K562 (cell line): ENCODE data around the gene RPL3. TPM values are rescaled to one million over a fixed set of nuclear protein-coding genes. Genes with fewer than 3 reads are reported as not detected.

Source experiments
- ATAC-seq: fragments of 200-7000 bp; cut with Tn5 transposase; 3 replicates; pipeline ENCODE4 v1.9.1; 2020; ENCODE audit warnings: moderate library complexity
- BruUV-seq: library from RNA; stranded (reverse); fragments of 400-500 nt; replicated peaks from 2 replicates; lab custom pipeline; 2021; lab: Mats Ljungman, UMichigan
- CTCF ChIA-PET: fragments of 300-600 bp; formaldehyde crosslinking; extraction: SDS; loops from one replicate; lab custom pipeline; 2021; ENCODE audit warnings: low intra/inter-chr PET ratio; lab: Yijun Ruan, JAX
- POLR2A ChIA-PET: fragments of 300-600, 350-650 bp; sonication (Branson Sonifier 250); formaldehyde crosslinking; extraction: SDS; loops from one replicate; lab custom pipeline; 2021; ENCODE audit warnings: antibody characterized with exemption, inconsistent platforms; lab: Yijun Ruan, JAX
- DNase-seq, 4 experiments: peaks; one replicate each; pipeline versions ENCODE4 v3.0.0 to v3.0.0-alpha.2; 2011 to 2018; ENCODE audit warnings: low spot score in 3 of 4, mixed read lengths in 3 of 4; ENCODE audit errors: extremely low read depth in 1 of 4
- FAIRE-seq: peaks from 2 replicates; lab custom pipeline; 2011; peaks lifted over from hg19 to GRCh38; lab: Jason Lieb, UNC
- H2AFZ ChIP-seq: 2 replicates; pipeline ENCODE4 v1.6.0; 2011; ENCODE audit warnings: low read depth, low read length, control low read depth, inconsistent platforms
- H3K27ac ChIP-seq: fragments of 200-600 bp; 3 replicates; pipeline ENCODE4 v1.8.0; 2011; ENCODE audit warnings: low read depth, mild to moderate bottlenecking, control low read depth, inconsistent platforms, low read length, moderate library complexity, mixed read lengths; ENCODE audit errors: extremely low read depth
- H3K27me3 ChIP-seq, 2 experiments: fragments of 300-600 bp in 1 of 2; 2 replicates in 1 of 2; 3 replicates in 1 of 2; pipeline versions ENCODE4 v1.6.0 to v1.8.0; 2011; ENCODE audit warnings: inconsistent platforms in 2 of 2, low read length in 2 of 2, mild to moderate bottlenecking in 1 of 2, mixed read lengths in 1 of 2, moderate library complexity in 1 of 2; ENCODE audit not compliant: control insufficient read depth in 2 of 2, insufficient read depth in 2 of 2
- H3K36me3 ChIP-seq: fragments of 300-600 bp; 3 replicates; pipeline ENCODE4 v1.8.0; 2011; ENCODE audit warnings: mild to moderate bottlenecking, low read length, inconsistent platforms; ENCODE audit not compliant: control insufficient read depth, insufficient read depth
- H3K4me1 ChIP-seq, 2 experiments: fragments of 200-600 bp in 1 of 2; replicated peaks in 1 of 2; 2 replicates in 1 of 2; 3 replicates in 1 of 2; pipeline versions ENCODE4 v1.5.1 to v1.8.0; 2011; ENCODE audit warnings: inconsistent platforms in 2 of 2, low read length in 2 of 2, mild to moderate bottlenecking in 1 of 2, mixed read lengths in 1 of 2, moderate library complexity in 1 of 2; ENCODE audit not compliant: control insufficient read depth in 2 of 2, insufficient read depth in 2 of 2
- H3K4me2 ChIP-seq: 2 replicates; pipeline ENCODE4 v1.6.1; 2011; ENCODE audit warnings: low read length, control low read depth, inconsistent platforms, mixed read lengths; ENCODE audit not compliant: insufficient read depth
- H3K4me3 ChIP-seq: fragments of 200-600 bp; sonication (generic), shearing (Covaris generic); 2 replicates; pipeline ENCODE4 v1.5.1; 2016; ENCODE audit warnings: control low read depth, inconsistent platforms
- H3K79me2 ChIP-seq: fragments of 200-600 bp; 3 replicates; pipeline ENCODE4 v1.8.0; 2011; ENCODE audit warnings: low read length, inconsistent platforms; ENCODE audit not compliant: control insufficient read depth, insufficient read depth
- H3K9ac ChIP-seq, 2 experiments: 2 replicates each; pipeline versions ENCODE4 v1.6.0 to v1.6.1; 2011; ENCODE audit warnings: low read depth in 2 of 2, low read length in 2 of 2, control low read depth in 1 of 2, inconsistent platforms in 1 of 2, mild to moderate bottlenecking in 1 of 2, mixed read lengths in 1 of 2; ENCODE audit not compliant: insufficient read depth in 1 of 2
- H3K9me1 ChIP-seq: one replicate; pipeline ENCODE4 v1.6.0; 2011; ENCODE audit warnings: inconsistent platforms, mild to moderate bottlenecking, low read length, moderate library complexity; ENCODE audit not compliant: control insufficient read depth, insufficient read depth
- H3K9me3 ChIP-seq: replicated peaks from 2 replicates; pipeline ENCODE4 v1.5.1; 2011; ENCODE audit warnings: low read depth, low read length, inconsistent platforms; ENCODE audit not compliant: control insufficient read depth, insufficient read depth
- H4K20me1 ChIP-seq: replicated peaks from 2 replicates; pipeline ENCODE4 v1.6.1; 2011; ENCODE audit warnings: low read length, inconsistent platforms, mixed read lengths; ENCODE audit not compliant: control insufficient read depth, insufficient read depth
- BCOR ChIP-seq: fragments of 450-650 bp; IDR thresholded peaks from 2 replicates; pipeline ENCODE4 v1.6.1; 2016
- CBX1 ChIP-seq: sonication (generic); IDR thresholded peaks from 2 replicates; pipeline ENCODE4 v1.6.1; 2016; ENCODE audit warnings: antibody characterized with exemption, low read depth, mild to moderate bottlenecking
- CEBPG ChIP-seq, 3 experiments: fragments of 200-800 bp in 1 of 3; sonication (Bioruptor generic) in 1 of 3; sonication (generic) in 1 of 3; formaldehyde crosslinking in 1 of 3; IDR thresholded peaks in 2 of 3; conservative IDR thresholded peaks in 1 of 3; 2 replicates each; pipeline versions ENCODE4 v1.6.1 to v1.8.0; 2016 to 2022; ENCODE audit warnings: missing compliant biosample characterization in 2 of 3, missing genetic modification characterization in 2 of 3, mild to moderate bottlenecking in 1 of 3, missing genetic modification reagents in 1 of 3
- HDAC2 ChIP-seq: fragments of 450-650 bp; IDR thresholded peaks from 2 replicates; pipeline ENCODE4 v1.6.1; 2016; ENCODE audit warnings: mild to moderate bottlenecking
- JUNB ChIP-seq: fragments of 450-650 bp; formaldehyde crosslinking; conservative IDR thresholded peaks from 2 replicates; pipeline ENCODE4 v1.4.0; 2020; ENCODE audit warnings: mild to moderate bottlenecking
- MEF2A ChIP-seq: IDR thresholded peaks from 2 replicates; pipeline ENCODE4 v1.6.1; 2011; ENCODE audit warnings: low read depth, mild to moderate bottlenecking, low read length, moderate library complexity; ENCODE audit not compliant: control insufficient read depth
- MEF2D ChIP-seq: conservative IDR thresholded peaks from 2 replicates; pipeline ENCODE4 v1.6.1; 2016; ENCODE audit warnings: low read depth, missing genetic modification characterization, missing compliant biosample characterization
- SNRNP70 ChIP-seq: fragments of 200-400 bp; formaldehyde crosslinking; optimal IDR thresholded peaks from 2 replicates; pipeline ENCODE3; 2017; ENCODE audit warnings: low read depth, low read length
- TRIM24 ChIP-seq, 2 experiments: fragments of 450-650 bp; IDR thresholded peaks; 2 replicates each; pipeline ENCODE4 v1.6.1; 2016
- ZNF146 ChIP-seq: IDR thresholded peaks from one replicate; pipeline ENCODE4 v1.6.1; 2018; ENCODE audit warnings: missing compliant biosample characterization; ENCODE audit not compliant: unreplicated experiment
- ZNF696 ChIP-seq: fragments of 250-450 bp; sonication (Bioruptor Pico); conservative IDR thresholded peaks from 2 replicates; pipeline ENCODE4 v1.4.0; 2020; ENCODE audit warnings: mild to moderate bottlenecking, moderate library complexity
- ZNF764 ChIP-seq: fragments of 250-450 bp; sonication (Bioruptor Pico); IDR thresholded peaks from 2 replicates; pipeline ENCODE4 v1.4.0; 2020; ENCODE audit warnings: low read depth, mild to moderate bottlenecking, moderate library complexity
- WGBS: fragments of 100-300 bp; shearing (Covaris generic); methylation state at CpG from one replicate; pipeline ENCODE4 v1.1.6; 2016; ENCODE audit warnings: low coverage, mixed read lengths; ENCODE audit not compliant: insufficient coverage; ENCODE audit errors: missing lambda C conversion rate; 5-methylcytosine and 5-hydroxymethylcytosine counted together
- in situ Hi-C: fragments of 300-500 bp; cut with MboI; formaldehyde crosslinking; loops from 4 replicates; pipeline ENCODE4 v1.15.0; 2018; ENCODE audit warnings: inconsistent platforms, mixed read lengths
- intact Hi-C: fragments of 100-400 bp; cut with micrococcal nuclease; formaldehyde crosslinking; loops from 2 replicates; pipeline ENCODE4 v1.14.2; 2022
- polyA plus RNA-seq, 8 experiments: library from polyadenylated mRNA; depleted of rRNA in 4 of 8; stranded (reverse) in 5 of 8; unstranded in 3 of 8; fragments of >200 nt; fragmentation: Nextera tagmentation in 2 of 8; fragmentation: Illumina TruSeq in 1 of 8; extraction: Ambion mirVana in 2 of 8; extraction: Trizol in 1 of 8; gene quantifications; 2 replicates each; pipeline versions ENCODE4 v1.2.1 to v1.2.3, GENCODE V29; 2011 to 2014; ENCODE audit warnings: inconsistent platforms in 1 of 8, missing spikeins in 1 of 8
- total RNA-seq, 7 experiments: library from RNA; depleted of rRNA in 6 of 7; stranded (reverse); fragments of >200 nt in 6 of 7; fragmentation: Illumina TruSeq in 2 of 7; extraction: Trizol in 2 of 7; gene quantifications; 2 replicates each; pipeline versions ENCODE4 v1.2.1 to v1.2.3, GENCODE V29; 2011 to 2021; ENCODE audit warnings: low replicate concordance in 1 of 7
- TF ChIP-seq, protein P1 (sequence below), 2 experiments: fragments of 150-350 bp in 1 of 2; IDR thresholded peaks; 2 replicates each; pipeline ENCODE4 v1.6.1; 2012 to 2016; ENCODE audit warnings: low read depth in 2 of 2, low read length in 2 of 2, mild to moderate bottlenecking in 1 of 2, moderate library complexity in 1 of 2
- TF ChIP-seq, protein P2 (sequence below), 2 experiments: IDR thresholded peaks; 2 replicates each; pipeline ENCODE4 v1.6.1; 2011; ENCODE audit warnings: borderline replicate concordance in 1 of 2, control low read depth in 1 of 2, low read depth in 1 of 2, low read length in 1 of 2, mild to moderate bottlenecking in 1 of 2, mixed read lengths in 1 of 2, moderate library complexity in 1 of 2; ENCODE audit not compliant: insufficient read depth in 1 of 2, insufficient read length in 1 of 2, poor library complexity in 1 of 2, severe bottlenecking in 1 of 2; ENCODE audit errors: extremely low read depth in 1 of 2
- TF ChIP-seq, protein P3 (sequence below): fragments of 450-650 bp; IDR thresholded peaks from 2 replicates; pipeline ENCODE4 v1.6.1; 2017; ENCODE audit warnings: antibody characterized with exemption

The RPL3 gene
- total and polyA plus RNA-seq, 9 of the 15 experiments (the other 6 are each of a cell fraction or from before 2014, with no cell fraction given): 1,624 to 4,066 (median 2,565) TPM

DNA sequence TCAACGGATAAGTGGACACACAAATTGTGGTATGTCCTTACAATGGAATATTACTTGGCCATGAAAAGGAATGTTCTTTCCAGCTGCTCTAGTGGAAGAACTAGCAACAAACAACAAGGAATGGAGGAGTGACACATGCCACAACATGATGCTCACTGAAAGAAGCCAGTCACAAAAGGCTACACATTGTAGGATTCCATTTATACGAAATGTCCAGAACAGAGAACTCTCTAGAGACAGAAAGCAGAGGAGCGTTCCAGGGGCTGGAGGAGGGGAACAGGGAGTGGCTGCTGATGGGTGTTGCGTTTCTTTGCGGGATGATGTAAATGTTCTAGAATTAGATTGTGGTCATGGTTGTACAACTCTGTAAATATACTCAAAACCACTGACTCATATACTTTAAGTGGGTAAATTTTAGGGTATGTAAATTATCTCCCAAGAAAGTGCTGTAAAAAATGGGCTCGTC is 42.2 kb downstream of the RPL3 start:
- CTCF ChIA-PET: no interaction called here
- ATAC-seq (no peak), FAIRE-seq (no peak), DNase-seq (no peak)
- no peak overlapping the region for H3K27ac ChIP-seq
- no peaks in the 10 kb centered on the region for H3K9me1 ChIP-seq
- H3K4me1 ChIP-seq: peaks cover 17 to 40% of the 10 kb centered on the region in 2 experiments; a peak in 4 of 5 replicates
- POLR2A ChIA-PET: no interaction called here
- H3K27me3 ChIP-seq: no peaks in the 10 kb centered on the region
- H3K9ac ChIP-seq: no peak overlapping the region
- WGBS: 51% methylated on average over 6 of the region's 6 CpGs
- H4K20me1 ChIP-seq: no peaks in the 10 kb centered on the region
- intact Hi-C loops: no loop called here
- no peaks in the 10 kb centered on the region for H3K79me2 ChIP-seq
- H3K9me3 ChIP-seq: no peaks in the 10 kb centered on the region
- H2AFZ ChIP-seq: no peak overlapping the region
- no peak overlapping the region for H3K4me3 ChIP-seq
- no TSS peak for BruUV-seq
- H3K4me2 ChIP-seq: no peak overlapping the region
- in situ Hi-C loops: no loop called here
- no peaks in the 10 kb centered on the region for H3K36me3 ChIP-seq
- peak; percentile 90 for TF ChIP-seq BCOR
- TF ChIP-seq JUNB (CRISPR knock-in tag): no peak
- TF ChIP-seq, protein P1, sequence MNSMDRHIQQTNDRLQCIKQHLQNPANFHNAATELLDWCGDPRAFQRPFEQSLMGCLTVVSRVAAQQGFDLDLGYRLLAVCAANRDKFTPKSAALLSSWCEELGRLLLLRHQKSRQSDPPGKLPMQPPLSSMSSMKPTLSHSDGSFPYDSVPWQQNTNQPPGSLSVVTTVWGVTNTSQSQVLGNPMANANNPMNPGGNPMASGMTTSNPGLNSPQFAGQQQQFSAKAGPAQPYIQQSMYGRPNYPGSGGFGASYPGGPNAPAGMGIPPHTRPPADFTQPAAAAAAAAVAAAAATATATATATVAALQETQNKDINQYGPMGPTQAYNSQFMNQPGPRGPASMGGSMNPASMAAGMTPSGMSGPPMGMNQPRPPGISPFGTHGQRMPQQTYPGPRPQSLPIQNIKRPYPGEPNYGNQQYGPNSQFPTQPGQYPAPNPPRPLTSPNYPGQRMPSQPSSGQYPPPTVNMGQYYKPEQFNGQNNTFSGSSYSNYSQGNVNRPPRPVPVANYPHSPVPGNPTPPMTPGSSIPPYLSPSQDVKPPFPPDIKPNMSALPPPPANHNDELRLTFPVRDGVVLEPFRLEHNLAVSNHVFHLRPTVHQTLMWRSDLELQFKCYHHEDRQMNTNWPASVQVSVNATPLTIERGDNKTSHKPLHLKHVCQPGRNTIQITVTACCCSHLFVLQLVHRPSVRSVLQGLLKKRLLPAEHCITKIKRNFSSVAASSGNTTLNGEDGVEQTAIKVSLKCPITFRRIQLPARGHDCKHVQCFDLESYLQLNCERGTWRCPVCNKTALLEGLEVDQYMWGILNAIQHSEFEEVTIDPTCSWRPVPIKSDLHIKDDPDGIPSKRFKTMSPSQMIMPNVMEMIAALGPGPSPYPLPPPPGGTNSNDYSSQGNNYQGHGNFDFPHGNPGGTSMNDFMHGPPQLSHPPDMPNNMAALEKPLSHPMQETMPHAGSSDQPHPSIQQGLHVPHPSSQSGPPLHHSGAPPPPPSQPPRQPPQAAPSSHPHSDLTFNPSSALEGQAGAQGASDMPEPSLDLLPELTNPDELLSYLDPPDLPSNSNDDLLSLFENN (IDR thresholded peaks at IDR 0.05; ENCODE audit: low read depth in 2 of 2, low read length in 2 of 2): no peak
- TF ChIP-seq, protein P2, sequence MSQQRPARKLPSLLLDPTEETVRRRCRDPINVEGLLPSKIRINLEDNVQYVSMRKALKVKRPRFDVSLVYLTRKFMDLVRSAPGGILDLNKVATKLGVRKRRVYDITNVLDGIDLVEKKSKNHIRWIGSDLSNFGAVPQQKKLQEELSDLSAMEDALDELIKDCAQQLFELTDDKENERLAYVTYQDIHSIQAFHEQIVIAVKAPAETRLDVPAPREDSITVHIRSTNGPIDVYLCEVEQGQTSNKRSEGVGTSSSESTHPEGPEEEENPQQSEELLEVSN (IDR thresholded peaks at IDR 0.05; ENCODE audit: borderline replicate concordance in 1 of 2, extremely low read depth in 1 of 2, insufficient read depth in 1 of 2, insufficient read length in 1 of 2, low read depth in 1 of 2, low read length in 1 of 2, poor library complexity in 1 of 2, severe bottlenecking in 1 of 2): no peak
- TF ChIP-seq SNRNP70: no peak
- TF ChIP-seq ZNF764 (CRISPR knock-in tag): no peak
- TF ChIP-seq, protein P3, sequence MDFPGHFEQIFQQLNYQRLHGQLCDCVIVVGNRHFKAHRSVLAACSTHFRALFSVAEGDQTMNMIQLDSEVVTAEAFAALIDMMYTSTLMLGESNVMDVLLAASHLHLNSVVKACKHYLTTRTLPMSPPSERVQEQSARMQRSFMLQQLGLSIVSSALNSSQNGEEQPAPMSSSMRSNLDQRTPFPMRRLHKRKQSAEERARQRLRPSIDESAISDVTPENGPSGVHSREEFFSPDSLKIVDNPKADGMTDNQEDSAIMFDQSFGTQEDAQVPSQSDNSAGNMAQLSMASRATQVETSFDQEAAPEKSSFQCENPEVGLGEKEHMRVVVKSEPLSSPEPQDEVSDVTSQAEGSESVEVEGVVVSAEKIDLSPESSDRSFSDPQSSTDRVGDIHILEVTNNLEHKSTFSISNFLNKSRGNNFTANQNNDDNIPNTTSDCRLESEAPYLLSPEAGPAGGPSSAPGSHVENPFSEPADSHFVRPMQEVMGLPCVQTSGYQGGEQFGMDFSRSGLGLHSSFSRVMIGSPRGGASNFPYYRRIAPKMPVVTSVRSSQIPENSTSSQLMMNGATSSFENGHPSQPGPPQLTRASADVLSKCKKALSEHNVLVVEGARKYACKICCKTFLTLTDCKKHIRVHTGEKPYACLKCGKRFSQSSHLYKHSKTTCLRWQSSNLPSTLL: no peak
- TF ChIP-seq CBX1: 0 out of 2 replicates have a peak, but pooled peaks have one; percentile 65
- TF ChIP-seq MEF2A: peak; percentile 73
- peak; percentile 38; the same call in 1 of the 2 replicates for TF ChIP-seq HDAC2
- TF ChIP-seq ZNF146 (CRISPR knock-in tag): peak; percentile 100
- no peak for TF ChIP-seq CEBPG (CRISPR knock-in tag; IDR thresholded peaks at IDR 0.05)
- 0 out of 4 replicates have a peak, but pooled peaks of 1 of the 2 experiments have one; percentile 27 for TF ChIP-seq CEBPG (tag; conservative IDR thresholded peaks at IDR 0.05 in 1 of 2, IDR thresholded peaks at IDR 0.05 in 1 of 2)
- TF ChIP-seq ZNF696 (CRISPR knock-in tag): no peak
- TF ChIP-seq MEF2D: 0 out of 2 replicates have a peak, but pooled peaks have one; percentile 40
- TF ChIP-seq TRIM24 (IDR thresholded peaks at IDR 0.05): peak; percentile 11 to 35; a peak in 1 of 4 replicates
